ENCODE measurements around the gene MUC6.

MUC6 gene

GRCh38 chr11:1070594-1071462, 34.3 kb upstream of the MUC6 start:
- DNase-seq (ENCODE audit: low spot score): no peak
- no peak for TF ChIP-seq CTCF (IDR thresholded peaks at IDR 0.05; ENCODE audit: extremely low read depth, missing control alignments)

GRCh38 chr11:1069740-1070139, 33.2 kb upstream of the MUC6 start:
- no peak for DNase-seq (ENCODE audit: low spot score)
- TF ChIP-seq CTCF (IDR thresholded peaks at IDR 0.05; ENCODE audit: extremely low read depth, missing control alignments): no peak

- no peak for TF ChIP-seq CTCF (IDR thresholded peaks at IDR 0.05; ENCODE audit: extremely low read depth, missing control alignments)
- no peak for DNase-seq (ENCODE audit: low spot score)
Observed at GRCh38 chr11:1067812-1068496, 31.4 kb upstream of the MUC6 start.

- TF ChIP-seq CTCF (IDR thresholded peaks at IDR 0.05; ENCODE audit: extremely low read depth, missing control alignments): no peak
- DNase-seq (ENCODE audit: low spot score): no peak
Observed at GRCh38 chr11:1064167-1064566, 27.6 kb upstream of the MUC6 start.

GRCh38 chr11:1062075-1062820, 25.7 kb upstream of the MUC6 start:
- no peak for TF ChIP-seq CTCF (IDR thresholded peaks at IDR 0.05; ENCODE audit: extremely low read depth, missing control alignments)
- no peak for DNase-seq (ENCODE audit: low spot score)

- no peak for DNase-seq (ENCODE audit: low spot score)
- no peak for TF ChIP-seq CTCF (IDR thresholded peaks at IDR 0.05; ENCODE audit: extremely low read depth, missing control alignments)
Observed at GRCh38 chr11:1060852-1061616, 24.5 kb upstream of the MUC6 start.

Measured in GM20000 (cell line).